HEK293 (cell line): ENCODE measurements around the gene SPNS2.

ENCODE experiments used
- CTCF ChIA-PET: fragments of 350-600 bp; formaldehyde crosslinking; extraction: SDS; loops from one replicate; lab custom pipeline; 2021; ENCODE audit warnings: antibody characterized with exemption; lab: Yijun Ruan, JAX
- POLR2A ChIA-PET: fragments of 300-600 bp; formaldehyde crosslinking; extraction: SDS; loops from one replicate; lab custom pipeline; 2020; ENCODE audit warnings: antibody characterized with exemption, inconsistent platforms; lab: Yijun Ruan, JAX
- H3K27ac ChIP-seq: fragments of 200-500 bp; sonication (Bioruptor generic); 2 replicates; pipeline ENCODE4 v1.5.1; 2014; ENCODE audit warnings: low read depth, low read length, control low read depth, inconsistent platforms; ENCODE audit errors: extremely low read depth
- H3K36me3 ChIP-seq, 2 experiments: fragments of 200-500 bp in 1 of 2; sonication (Bioruptor generic) in 1 of 2; 1 replicate in 1 of 2; 2 replicates in 1 of 2; pipeline ENCODE4 v1.5.1; 2014 to 2017; ENCODE audit warnings: inconsistent platforms in 2 of 2, low read length in 2 of 2; ENCODE audit not compliant: control insufficient read depth in 2 of 2, insufficient read depth in 1 of 2
- H3K4me1 ChIP-seq: fragments of 200-500 bp; sonication (Bioruptor generic); 2 replicates; pipeline ENCODE4 v1.5.1; 2014; ENCODE audit warnings: mild to moderate bottlenecking, low read length, inconsistent platforms; ENCODE audit not compliant: control insufficient read depth, insufficient read depth
- H3K4me3 ChIP-seq: 2 replicates; pipeline ENCODE4 v1.5.1; 2011; ENCODE audit warnings: low read depth, mild to moderate bottlenecking, control low read depth, low read length, moderate library complexity
- H3K9me3 ChIP-seq: fragments of 200-500 bp; sonication (Bioruptor generic); 2 replicates; pipeline ENCODE4 v1.5.1; 2014; ENCODE audit warnings: low read depth, low read length, inconsistent platforms; ENCODE audit not compliant: control insufficient read depth, insufficient read depth
- EGR2 ChIP-seq: fragments of 450-650 bp; formaldehyde crosslinking; IDR thresholded peaks from 2 replicates; pipeline ENCODE4 v1.5.1; 2016; ENCODE audit warnings: low read depth, missing biosample characterization, missing genetic modification characterization
- PATZ1 ChIP-seq: fragments of 450-650 bp; formaldehyde crosslinking; IDR thresholded peaks from 2 replicates; pipeline ENCODE4 v1.5.1; 2016; ENCODE audit warnings: missing biosample characterization, missing genetic modification characterization
- REST ChIP-seq: fragments of 450-650 bp; formaldehyde crosslinking; IDR thresholded peaks from 2 replicates; pipeline ENCODE4 v1.5.1; 2016; ENCODE audit warnings: missing biosample characterization, missing genetic modification characterization
- SP7 ChIP-seq: fragments of 450-650 bp; formaldehyde crosslinking; IDR thresholded peaks from 2 replicates; pipeline ENCODE4 v1.5.1; 2016; ENCODE audit warnings: missing biosample characterization, missing genetic modification characterization
- ZBTB44 ChIP-seq: fragments of 450-650 bp; IDR thresholded peaks from 2 replicates; pipeline ENCODE4 v1.5.1; 2018; ENCODE audit warnings: missing biosample characterization, mild to moderate bottlenecking, missing genetic modification characterization
- ZBTB8A ChIP-seq: fragments of 450-650 bp; formaldehyde crosslinking; IDR thresholded peaks from 2 replicates; pipeline ENCODE4 v1.5.1; 2016; ENCODE audit warnings: missing biosample characterization, missing genetic modification characterization
- ZEB2 ChIP-seq: fragments of 450-650 bp; formaldehyde crosslinking; IDR thresholded peaks from 2 replicates; pipeline ENCODE4 v1.5.1; 2016; ENCODE audit warnings: missing biosample characterization, missing genetic modification characterization
- ZNF221 ChIP-seq: fragments of 450-650 bp; formaldehyde crosslinking; IDR thresholded peaks from 2 replicates; pipeline ENCODE4 v1.5.1; 2017; ENCODE audit warnings: missing biosample characterization, missing genetic modification characterization, borderline replicate concordance
- ZNF24 ChIP-seq: fragments of 450-650 bp; formaldehyde crosslinking; IDR thresholded peaks from 2 replicates; pipeline ENCODE4 v1.5.1; 2016; ENCODE audit warnings: missing biosample characterization, missing genetic modification characterization
- ZNF26 ChIP-seq: fragments of 450-650 bp; formaldehyde crosslinking; IDR thresholded peaks from 2 replicates; pipeline ENCODE4 v1.5.1; 2016; ENCODE audit warnings: missing biosample characterization, missing genetic modification characterization
- ZNF266 ChIP-seq: fragments of 450-650 bp; formaldehyde crosslinking; IDR thresholded peaks from 2 replicates; pipeline ENCODE4 v1.5.1; 2016; ENCODE audit warnings: missing biosample characterization, missing genetic modification characterization, low read depth
- ZNF274 ChIP-seq, 2 experiments: fragments of 200-500 bp in 1 of 2; fragments of 450-650 bp in 1 of 2; sonication (Bioruptor generic) in 1 of 2; formaldehyde crosslinking in 1 of 2; IDR thresholded peaks; 2 replicates each; pipeline versions ENCODE4 v1.5.1 to v1.6.1; 2014 to 2016; ENCODE audit warnings: borderline replicate concordance in 1 of 2, inconsistent platforms in 1 of 2, low read length in 1 of 2, missing biosample characterization in 1 of 2, missing genetic modification characterization in 1 of 2
- ZNF488 ChIP-seq: fragments of 450-650 bp; formaldehyde crosslinking; IDR thresholded peaks from 2 replicates; pipeline ENCODE4 v1.5.1; 2016; ENCODE audit warnings: missing biosample characterization, missing genetic modification characterization
- ZNF518A ChIP-seq: fragments of 450-650 bp; formaldehyde crosslinking; conservative IDR thresholded peaks from 2 replicates; pipeline ENCODE4 v1.5.1; 2016; ENCODE audit warnings: low read depth, missing biosample characterization, missing genetic modification characterization
- ZNF549 ChIP-seq: fragments of 450-650 bp; IDR thresholded peaks from 2 replicates; pipeline ENCODE4 v1.5.1; 2018; ENCODE audit warnings: missing biosample characterization, missing genetic modification characterization, mild to moderate bottlenecking, inconsistent platforms, moderate library complexity
- ZNF580 ChIP-seq: fragments of 450-650 bp; formaldehyde crosslinking; IDR thresholded peaks from 2 replicates; pipeline ENCODE4 v1.5.1; 2016; ENCODE audit warnings: missing biosample characterization, missing genetic modification characterization
- ZNF677 ChIP-seq: fragments of 450-650 bp; IDR thresholded peaks from 2 replicates; pipeline ENCODE4 v1.5.0; 2018; ENCODE audit warnings: missing biosample characterization, mild to moderate bottlenecking, missing genetic modification characterization, moderate library complexity
- ZNF777 ChIP-seq: fragments of 450-650 bp; formaldehyde crosslinking; IDR thresholded peaks from 2 replicates; pipeline ENCODE4 v1.5.1; 2017; ENCODE audit warnings: missing biosample characterization, missing genetic modification characterization, borderline replicate concordance

SPNS2 gene

GRCh38 chr17:4487820-4488716 lies 10.6 kb upstream of the SPNS2 start:
- Histone ChIP-seq H3K9me3 (no peaks in the 10 kb centered on the region), H3K36me3 (no peaks in the 10 kb centered on the region), H3K4me3 (no peak overlapping the region), H3K27ac (no peak overlapping the region), H3K4me1 (no peaks in the 10 kb centered on the region)
- ChIA-PET CTCF (interaction anchor here (0.7 kb wide), 1 partner anchor 67 kb away, joined by 4 read pairs; no protein-coding TSS in a partner anchor), POLR2A (no interaction called here)
- no peak for TF ChIP-seq ZNF580
- TF ChIP-seq ZNF488 (tag by site-specific recombination): no peak
- TF ChIP-seq ZNF24 (tag by site-specific recombination): no peak
- TF ChIP-seq ZNF26 (tag by site-specific recombination): no peak
- no peak for TF ChIP-seq ZNF518A
- no peak for TF ChIP-seq ZNF266 (tag by site-specific recombination)
- no peak for TF ChIP-seq ZNF777 (tag by site-specific recombination)
- TF ChIP-seq ZNF221 (tag by site-specific recombination): no peak
- no peak for TF ChIP-seq PATZ1 (tag by site-specific recombination)
- no peak for TF ChIP-seq ZEB2 (tag by site-specific recombination)
- TF ChIP-seq SP7 (tag by site-specific recombination): no peak
- no peak for TF ChIP-seq ZNF677 (tag by site-specific recombination)
- no peak for TF ChIP-seq ZBTB44 (tag by site-specific recombination)
- no peak for TF ChIP-seq ZBTB8A
- TF ChIP-seq ZNF549 (tag by site-specific recombination): no peak
- TF ChIP-seq EGR2: no peak
- TF ChIP-seq ZNF274 (IDR thresholded peaks at IDR 0.05; ENCODE audit: low read length): no peak
- TF ChIP-seq ZNF274 (tag by site-specific recombination; IDR thresholded peaks at IDR 0.05; ENCODE audit: borderline replicate concordance): no peak
- TF ChIP-seq REST (tag by site-specific recombination): no peak
